SIG-M5 treated with dmso at 0.1 percent for 504 hours (cell line): Measurements from ENCODE around the gene GLA.

Source experiments
- DNase-seq: peaks from one replicate; lab custom pipeline; 2025; ENCODE audit not compliant: unreplicated experiment; lab: John Stamatoyannopoulos, UW

GLA gene

DNA sequence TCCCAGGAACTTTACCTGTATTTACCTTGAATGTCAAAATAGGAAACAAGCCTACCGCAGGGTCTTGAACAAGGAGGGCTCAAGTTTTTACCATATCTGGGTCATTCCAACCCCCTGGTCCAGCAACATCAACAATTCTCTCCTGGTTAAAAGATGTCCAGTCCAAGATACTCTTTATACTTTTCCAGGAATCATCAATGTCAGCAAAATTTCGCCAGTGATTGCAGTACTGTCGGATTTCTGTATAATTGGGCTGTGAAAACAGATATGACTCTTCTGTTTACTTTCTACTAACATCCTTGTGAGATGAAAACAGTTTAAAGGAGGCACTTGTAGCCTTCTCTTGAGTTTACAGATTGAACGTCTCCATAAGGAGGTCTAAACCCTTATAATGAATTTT lies 9.0 kb downstream of the GLA start:
- DNase-seq, result no peak

DNA sequence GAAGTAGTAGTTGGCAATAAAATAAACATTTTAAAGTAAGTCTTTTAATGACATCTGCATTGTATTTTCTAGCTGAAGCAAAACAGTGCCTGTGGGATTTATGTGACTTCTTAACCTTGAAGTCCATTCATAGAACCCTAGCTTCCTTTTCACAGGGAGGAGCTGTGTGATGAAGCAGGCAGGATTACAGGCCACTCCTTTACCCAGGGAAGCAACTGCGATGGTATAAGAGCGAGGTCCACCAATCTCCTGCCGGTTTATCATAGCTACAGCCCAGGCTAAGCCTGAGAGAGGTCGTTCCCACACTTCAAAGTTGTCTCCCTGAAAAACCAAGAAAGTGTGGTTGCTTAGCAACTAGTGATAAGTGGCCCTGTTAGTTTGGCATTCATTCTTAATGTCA lies 9.9 kb downstream of the GLA start:
- DNase-seq, result no peak

DNA sequence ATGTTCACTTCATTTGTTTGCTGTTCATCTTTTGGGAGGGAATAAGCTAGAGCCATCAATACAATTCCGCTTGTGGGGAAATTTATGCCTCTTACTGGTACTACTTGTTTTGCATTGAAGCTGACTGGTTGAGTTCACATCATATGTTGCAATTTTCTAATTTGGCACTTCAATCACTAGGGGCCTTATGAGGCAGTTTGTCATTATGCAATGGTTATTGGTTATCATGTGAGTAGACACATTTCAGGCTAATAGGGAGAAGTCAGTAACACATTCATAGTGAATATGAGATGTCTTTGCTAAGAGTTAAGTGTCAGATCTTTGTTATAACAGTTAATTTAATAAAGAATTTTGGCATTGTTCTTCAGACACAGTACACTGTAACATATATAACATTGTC lies 11.9 kb downstream of the GLA start:
- peak; percentile 88 for DNase-seq

DNA sequence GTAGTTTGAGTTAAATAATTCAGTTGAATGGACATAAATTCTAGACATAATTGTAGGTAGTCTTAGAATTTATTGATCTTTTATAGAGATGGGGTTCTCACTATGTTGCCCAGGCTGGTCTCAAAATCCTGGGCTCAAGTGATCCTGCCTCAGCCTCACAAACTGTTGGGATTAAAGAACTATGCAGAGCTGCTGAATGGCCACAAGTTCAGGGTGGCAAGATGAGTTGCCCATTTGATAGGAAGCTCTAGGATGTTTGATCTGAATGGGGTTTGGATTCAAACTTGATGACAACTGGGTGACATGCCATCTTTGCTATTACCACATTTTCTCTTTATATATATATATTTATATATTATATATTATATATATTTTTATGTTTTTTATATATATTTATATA lies 13.4 kb downstream of the GLA start:
- DNase-seq, result no peak

DNA sequence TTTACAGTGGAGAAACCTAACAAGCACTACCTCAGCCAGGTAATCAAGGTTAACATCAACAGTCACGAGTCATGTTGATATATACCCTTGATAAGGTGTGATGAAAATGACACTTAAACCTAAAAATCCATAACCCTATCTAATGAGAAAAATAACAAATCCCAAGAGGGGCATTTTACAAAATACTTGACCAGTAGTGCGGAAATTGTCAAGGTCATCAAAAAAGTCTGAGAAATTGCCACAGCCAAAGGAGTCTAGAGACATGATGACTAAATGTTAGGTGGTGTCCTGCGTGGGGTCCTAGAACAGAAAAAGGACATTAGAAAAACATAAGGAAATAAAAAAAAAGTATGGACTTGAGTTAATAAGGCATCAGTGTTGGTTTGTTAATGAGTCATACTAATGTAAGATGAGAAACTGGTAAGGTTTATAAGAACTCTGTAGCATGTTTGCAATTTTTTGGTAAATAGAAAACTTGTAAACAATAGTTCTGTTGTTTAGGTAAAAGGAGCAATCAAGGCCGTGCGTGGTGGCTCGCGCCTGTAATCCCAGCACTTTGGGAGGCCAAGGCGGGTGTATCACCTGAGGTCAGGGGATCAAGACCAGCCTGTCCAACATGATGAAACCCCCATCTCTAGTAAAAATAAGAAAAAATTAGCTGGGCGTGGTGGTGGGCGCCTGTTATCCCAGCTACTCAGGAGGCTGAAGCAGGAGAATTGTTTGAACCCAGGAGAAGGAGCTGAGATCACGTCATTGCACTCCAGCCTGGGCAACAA lies 14.0 kb downstream of the GLA start:
- no peak for DNase-seq

DNA sequence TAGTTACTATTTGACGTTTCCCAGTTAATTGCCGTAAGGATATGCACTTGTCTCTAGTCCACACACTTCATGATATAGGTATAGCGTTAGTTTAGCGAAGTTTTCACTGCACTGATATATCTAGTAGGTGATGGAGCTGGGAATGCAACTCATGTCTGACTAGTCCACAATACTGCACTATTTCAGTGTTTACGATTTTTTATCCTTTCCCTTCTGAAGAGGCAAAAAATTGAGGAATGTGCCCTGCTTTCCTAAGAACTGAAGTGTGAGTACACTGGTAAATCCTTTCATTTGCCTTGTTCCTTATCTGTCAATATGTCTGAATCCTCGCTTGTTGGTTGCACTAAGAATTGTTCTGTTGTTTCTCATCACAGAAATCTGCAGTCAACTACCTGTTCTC lies 15.9 kb downstream of the GLA start:
- no peak for DNase-seq

DNA sequence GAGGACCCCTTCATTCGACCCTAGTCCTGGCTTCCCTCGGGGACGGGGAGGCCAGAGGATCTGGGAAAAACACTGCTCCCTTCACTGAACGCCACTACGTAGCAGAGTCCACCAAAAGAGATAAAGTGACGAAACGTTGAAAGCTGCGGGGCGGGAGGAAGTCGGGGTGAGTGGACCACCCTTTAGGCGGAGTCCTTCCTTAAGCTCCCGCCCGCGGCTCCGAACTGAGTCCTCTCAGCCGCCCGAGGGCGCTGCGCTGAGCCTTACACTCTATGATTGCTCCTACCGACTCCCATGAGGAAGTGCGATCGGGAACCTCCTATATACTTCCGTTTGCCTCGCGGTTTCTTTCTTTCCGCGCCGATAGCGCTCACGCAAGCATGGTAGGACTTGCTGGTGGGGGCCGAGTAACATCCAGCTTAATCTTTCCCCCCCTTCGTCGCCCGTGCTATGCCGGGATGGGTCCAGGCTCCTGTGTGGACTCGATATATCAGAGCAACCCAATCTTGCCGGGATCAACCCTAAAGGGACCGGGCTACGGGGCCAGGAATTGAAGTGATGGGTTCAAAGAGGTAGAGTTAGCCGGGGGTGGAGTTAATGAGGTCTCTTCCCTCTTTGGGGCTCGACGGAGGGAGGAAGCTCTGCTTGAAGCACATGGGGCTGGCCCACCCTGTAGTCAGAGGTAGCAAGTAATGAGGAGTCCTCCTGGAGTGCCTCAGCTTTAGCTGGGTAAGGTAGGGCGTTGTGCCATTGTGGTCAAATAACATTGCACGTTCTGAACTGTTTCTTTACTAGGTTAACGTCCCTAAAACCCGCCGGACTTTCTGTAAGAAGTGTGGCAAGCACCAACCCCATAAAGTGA lies 16.8 kb downstream of the GLA start, which contains the start of gene RPL36A:
RPL36A (plus strand) TSS at position 348 of the 862 bp plus-strand sequence; CDS start at position 381, 33 bp downstream.
- peak; percentile 92 for DNase-seq

DNA sequence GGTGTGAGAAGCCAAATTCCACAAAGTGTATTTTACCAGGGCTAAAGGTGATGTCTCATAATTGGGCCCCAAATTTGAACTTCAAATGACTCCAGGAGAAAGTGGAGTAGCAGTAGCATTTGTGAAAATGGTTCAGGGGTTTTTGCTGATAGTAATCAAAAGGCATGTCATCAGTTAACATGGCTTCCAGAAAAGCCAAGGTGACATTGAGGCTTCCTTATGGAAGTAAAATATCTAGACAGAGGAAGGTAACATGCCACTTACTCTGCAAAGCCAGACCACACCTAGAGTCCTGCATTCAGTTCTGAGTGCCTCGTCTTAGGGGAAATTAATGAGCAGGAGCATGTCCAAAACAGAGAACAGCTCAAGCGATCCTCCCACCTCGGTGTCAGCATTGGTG lies 19.1 kb downstream of the GLA start:
- no peak for DNase-seq

DNA sequence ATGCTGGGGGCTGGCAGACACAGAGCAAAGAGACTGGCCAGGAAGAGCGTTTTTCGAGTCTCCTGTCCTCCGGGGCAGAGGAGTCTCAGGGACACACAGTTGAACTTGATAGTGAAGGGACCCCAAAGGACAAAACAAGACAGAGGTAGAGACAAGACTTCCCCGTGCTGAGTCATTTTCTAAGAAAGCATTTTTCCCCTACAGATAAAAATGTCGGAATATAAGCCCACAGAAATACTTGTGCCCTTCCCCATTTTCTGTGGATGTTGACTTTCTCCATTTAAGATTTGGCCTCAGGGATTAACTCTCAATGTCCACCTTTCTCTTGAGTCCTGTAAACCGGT lies 21.2 kb downstream of the GLA start:
- no peak for DNase-seq

DNA sequence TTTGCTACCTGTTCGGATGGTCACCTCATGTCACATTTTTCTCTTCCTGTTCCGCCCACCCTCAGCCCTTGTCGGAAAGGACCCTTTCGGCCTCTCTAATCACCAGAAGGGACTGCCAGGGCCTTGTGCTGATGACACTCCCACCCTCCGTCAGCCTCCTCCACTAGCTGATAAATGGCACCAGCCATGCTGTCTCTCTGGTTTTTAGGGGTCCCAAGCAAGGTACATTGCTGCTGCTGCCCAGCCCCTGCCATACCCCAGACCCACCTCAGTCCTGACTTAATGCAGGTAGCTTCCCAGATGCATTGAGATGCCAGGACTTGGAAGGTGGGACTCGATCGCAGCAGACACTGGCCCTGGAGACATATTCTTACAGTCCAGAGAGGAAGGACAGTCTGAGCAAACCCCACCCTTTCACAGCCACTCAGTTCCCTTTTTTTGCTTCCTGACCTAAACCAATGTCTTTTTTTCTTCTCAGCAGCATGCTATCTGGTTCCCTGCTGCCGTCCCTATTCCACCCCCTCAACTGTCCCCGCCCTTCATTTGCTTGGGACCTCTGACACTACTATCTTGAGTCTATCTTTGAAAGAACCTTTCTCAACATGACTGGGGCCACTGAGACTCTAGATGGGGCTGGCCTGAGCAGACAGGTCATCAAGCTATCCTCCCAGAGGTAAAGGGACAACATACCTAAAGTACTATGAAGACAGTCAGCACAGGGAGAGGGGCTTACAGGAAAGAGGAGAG lies 21.8 kb downstream of the GLA start, which contains the start of gene BTK:
BTK (minus strand) TSS at position 397 of the 747 bp plus-strand sequence. CDS start 10,907 bp downstream, outside the sequence.
- peak; percentile 94 for DNase-seq

DNA sequence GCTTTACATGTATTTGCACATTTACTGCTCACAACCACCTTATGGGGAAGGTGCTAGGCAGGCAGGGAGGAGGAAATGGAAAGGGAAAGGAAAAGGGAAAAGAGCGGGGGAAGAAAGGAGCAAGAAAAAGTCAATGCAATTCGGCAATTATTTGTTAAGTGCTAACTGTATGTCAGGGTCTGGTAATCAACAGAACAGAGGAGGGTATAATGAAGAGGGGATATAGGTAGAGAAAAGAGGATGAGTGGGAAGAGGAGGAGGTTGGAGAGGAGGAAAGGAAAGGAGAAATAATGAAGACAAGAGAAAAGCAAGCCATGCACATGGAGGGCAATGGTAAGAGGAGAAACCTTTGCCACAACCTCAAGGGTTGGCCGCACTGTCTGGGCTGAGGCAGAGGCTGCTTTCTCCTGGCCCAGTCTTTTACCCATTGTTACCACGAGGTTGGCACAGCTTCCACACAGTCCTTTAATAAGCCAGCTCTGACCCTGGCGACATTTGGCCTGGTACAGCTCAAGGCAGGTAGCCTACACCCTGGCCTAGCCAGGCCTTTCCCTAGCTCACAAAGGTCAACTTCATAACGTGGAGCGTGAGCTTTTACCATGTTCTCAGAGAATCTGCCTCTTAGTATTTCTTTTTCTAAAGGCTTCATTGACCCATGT lies 22.6 kb downstream of the GLA start:
- no peak for DNase-seq

DNA sequence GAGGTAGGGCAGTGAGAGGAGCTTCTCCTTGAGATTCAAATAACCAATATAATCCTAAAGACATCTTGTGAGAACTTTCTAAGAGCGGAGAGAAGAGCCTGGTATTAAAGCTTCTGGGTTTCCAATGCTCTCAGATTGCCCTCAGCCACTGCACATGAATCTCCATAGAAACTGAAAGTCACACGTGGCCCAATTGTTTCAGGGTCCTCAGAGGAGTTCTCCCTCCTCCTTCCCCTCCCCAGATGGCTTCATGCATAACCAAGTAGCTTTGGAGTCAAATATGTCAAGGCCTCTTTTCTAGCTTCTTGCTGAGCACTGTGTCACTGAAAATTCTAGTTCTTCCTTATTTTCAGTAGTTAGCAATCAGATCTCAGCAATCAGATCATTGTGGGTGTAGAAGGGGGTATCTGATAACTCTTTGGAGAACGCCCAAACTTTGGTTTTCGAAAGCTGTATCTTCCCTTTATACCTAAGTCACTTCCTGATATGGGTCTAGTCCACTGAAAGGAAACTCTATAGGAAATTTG lies 24.0 kb downstream of the GLA start:
- DNase-seq, result peak; percentile 72

DNA sequence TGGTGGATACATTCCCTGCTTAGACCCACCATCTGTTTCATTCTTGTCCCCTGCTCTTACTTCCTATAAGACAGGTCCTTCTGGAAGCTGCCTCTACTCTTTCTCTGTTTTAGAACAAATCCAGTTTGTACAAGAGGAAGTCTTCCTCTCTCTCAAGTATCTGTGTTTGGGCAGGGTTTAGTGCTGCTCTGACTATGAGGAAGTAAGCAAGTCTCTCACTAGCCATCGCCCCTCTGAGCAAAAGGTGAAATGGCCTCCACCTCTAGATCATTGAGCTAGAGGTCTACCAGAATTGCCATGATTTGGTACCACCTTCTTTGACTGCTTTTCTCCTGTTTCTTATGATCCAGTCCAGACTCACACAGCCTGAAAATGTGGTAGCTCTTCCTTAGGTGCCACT lies 30.2 kb downstream of the GLA start:
- peak; percentile 26 for DNase-seq

DNA sequence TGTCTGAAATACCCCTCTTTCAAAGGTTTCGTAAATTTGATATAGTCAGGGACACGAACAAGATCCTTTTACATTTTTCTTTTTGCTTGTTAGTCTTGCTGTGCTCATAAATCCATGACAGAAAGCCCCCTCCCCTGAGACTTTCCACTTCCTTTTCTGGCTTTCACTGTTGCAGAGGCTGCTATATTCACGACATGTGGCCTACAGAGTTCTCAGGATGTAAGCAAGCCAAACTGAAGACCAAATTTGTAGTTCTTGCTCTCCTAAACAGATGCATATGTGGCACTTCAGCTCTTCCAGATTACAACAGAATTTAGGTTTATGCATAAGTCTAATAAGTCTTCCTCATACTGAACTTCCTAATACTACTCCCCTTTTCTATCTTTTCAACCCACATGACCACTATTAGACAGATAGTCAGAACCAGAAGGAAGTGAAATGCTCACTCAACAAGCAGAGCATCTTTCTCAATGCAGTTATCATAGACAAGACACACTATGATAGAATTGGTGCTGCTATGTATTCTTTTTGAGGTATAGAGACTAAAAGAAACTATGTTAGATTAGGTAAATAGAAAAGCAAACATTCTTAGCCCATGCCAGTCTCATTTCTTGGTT lies 36.7 kb downstream of the GLA start:
- DNase-seq, result no peak

DNA sequence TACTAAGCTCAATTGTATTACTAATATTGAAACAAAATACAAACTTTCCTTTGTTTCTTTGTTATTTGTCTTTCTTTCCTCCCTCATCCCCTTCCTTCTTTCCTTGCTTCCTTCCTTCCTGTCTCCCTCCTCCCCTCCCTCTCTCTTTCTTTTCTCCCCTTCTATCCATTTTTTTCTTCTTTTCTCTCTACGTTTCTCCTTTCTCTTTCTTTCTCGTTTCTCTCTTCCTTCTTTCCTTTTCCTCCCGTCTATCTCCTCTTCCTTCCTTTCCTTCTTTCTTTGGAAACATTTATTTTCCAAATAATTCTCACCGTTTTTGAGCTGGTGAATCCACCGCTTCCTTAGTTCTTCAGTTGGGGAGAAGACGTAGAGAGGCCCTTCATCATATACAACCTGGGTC lies 38.0 kb downstream of the GLA start:
- no peak for DNase-seq

DNA sequence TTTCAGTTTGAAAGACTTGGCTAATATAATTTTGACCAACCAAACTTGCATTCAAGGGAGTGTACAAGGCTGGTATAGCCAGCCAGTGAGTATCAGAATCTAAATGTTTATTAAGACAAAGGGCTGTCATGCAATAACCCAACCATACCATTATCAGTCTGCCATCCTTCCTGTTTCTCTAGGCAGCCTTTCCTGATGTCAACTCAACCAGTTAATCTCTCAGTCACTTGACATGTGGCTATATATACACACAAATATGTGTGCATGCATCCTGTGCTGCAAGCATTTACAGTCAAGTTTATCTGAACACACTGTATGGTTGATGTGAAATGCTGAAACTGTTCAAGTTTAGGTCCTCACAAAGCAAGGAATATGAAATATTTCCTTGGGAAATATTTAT lies 38.9 kb downstream of the GLA start:
- DNase-seq, result no peak

DNA sequence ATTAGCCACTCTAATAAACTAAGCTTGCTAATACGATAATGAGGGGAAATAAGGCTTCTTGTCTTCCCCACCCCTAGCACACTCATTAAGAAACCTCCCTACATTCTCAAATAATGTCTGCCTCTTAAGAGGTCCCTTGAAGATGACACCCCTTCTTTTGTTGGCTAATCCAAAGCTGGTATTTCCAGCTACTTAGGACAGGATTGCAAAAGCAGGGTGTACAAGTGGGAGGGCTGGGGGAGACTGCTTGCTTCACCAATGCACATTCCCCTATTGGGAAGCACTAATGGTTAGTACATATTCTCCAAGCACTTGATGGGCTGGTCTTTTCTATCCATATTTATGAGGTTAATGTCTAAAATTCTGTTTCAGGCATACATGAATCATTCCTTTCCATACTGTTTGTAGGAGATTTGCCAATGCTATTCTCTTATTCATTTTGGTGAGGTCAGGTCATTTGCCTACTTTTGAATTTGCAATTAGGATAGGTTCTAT lies 42.4 kb downstream of the GLA start:
- no peak for DNase-seq

DNA sequence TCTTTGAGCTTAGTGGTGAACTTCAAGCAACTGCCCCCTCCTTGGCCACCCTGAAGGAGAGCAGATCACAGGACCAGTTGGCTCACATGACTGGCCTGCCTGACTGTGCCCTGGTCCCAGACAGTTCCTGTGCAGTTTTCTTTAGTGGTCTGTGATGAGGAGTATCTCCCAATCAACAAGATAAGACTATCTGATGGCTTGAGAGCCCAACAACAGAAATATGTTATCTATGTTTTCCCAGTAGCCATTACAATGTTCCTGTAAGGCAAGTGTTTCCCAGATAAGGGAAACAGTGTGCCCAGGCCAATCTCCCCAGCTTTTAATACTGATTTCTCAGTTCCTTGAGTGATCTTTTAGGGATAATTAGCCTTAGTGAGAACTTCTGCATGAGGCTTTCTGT lies 45.0 kb downstream of the GLA start:
- no peak for DNase-seq

DNA sequence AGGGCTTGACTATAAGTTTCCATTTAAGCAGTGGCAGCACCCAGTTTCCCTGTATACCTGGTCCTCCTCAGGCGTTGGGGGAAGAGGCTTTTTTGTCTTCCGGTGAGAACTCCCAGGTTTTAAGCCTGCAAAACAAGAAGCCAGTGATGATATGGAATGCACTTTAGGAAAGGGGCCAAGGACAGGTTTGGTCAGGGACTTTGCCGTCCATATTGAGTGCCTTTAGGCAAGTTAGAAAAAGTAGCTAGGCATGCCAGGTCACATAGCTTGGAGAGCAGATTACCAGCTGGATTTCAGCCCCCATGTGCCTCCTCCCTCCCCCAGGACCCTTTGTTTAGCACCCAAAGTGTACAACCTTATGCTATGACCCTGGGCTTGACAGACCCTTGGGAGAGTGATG lies 45.6 kb downstream of the GLA start:
- no peak for DNase-seq

DNA sequence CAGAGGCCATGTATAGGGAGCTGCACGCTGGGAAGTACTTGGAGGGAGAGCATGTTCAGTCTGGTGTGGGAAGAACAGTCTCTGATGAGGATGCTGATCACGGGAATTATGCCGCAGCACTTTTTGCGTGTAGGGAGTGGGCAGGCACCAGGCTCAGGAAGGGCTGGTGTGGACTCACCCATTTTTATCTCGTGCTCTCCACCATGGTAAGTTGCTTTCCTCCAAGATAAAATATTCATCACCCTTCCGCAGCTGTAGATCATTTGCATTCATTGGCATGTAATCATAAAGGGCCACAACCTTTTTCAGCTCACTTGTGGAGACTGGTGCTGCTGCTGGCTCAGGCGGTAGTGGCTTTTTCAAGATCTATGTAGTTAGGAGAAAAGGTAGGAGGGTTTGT lies 47.3 kb downstream of the GLA start:
- DNase-seq, result no peak
